Measurements from ENCODE around the gene GINS1.

GRCh38 chr20:25368526-25368925 lies 38.9 kb upstream of the GINS1 start:
- TF ChIP-seq, protein P1, sequence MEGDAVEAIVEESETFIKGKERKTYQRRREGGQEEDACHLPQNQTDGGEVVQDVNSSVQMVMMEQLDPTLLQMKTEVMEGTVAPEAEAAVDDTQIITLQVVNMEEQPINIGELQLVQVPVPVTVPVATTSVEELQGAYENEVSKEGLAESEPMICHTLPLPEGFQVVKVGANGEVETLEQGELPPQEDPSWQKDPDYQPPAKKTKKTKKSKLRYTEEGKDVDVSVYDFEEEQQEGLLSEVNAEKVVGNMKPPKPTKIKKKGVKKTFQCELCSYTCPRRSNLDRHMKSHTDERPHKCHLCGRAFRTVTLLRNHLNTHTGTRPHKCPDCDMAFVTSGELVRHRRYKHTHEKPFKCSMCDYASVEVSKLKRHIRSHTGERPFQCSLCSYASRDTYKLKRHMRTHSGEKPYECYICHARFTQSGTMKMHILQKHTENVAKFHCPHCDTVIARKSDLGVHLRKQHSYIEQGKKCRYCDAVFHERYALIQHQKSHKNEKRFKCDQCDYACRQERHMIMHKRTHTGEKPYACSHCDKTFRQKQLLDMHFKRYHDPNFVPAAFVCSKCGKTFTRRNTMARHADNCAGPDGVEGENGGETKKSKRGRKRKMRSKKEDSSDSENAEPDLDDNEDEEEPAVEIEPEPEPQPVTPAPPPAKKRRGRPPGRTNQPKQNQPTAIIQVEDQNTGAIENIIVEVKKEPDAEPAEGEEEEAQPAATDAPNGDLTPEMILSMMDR (IDR thresholded peaks at IDR 0.05) = no peak
- no peak for TF ChIP-seq EZH2 (IDR thresholded peaks at IDR 0.05; ENCODE audit: borderline replicate concordance, insufficient read depth, low read depth, low read length, poor library complexity, severe bottlenecking)

All from B cell (primary cell).